Breast epithelium (tissue), 3 donors: ENCODE results near the gene TXLNG.

Experiments used
- CTCF ChIP-seq, 3 donors: fragments of 450-650 bp; IDR thresholded peaks; one replicate each; pipeline ENCODE4 v1.5.1; 2016 to 2017; ENCODE audit warnings: antibody characterized with exemption in 3 of 3, mild to moderate bottlenecking in 3 of 3, moderate library complexity in 3 of 3
- POLR2A ChIP-seq: fragments of 450-650 bp; IDR thresholded peaks from one replicate; pipeline ENCODE4 v1.6.1; 2016; ENCODE audit warnings: antibody characterized with exemption, mild to moderate bottlenecking, moderate library complexity

- TF ChIP-seq CTCF (IDR thresholded peaks at IDR 0.05) (no peak), POLR2A (no peak)
Observed at GRCh38 chrX:16772460-16772859, 13.8 kb upstream of the TXLNG start.
